ENCODE results near the gene APBB2. TPM values are rescaled to one million over a fixed set of nuclear protein-coding genes. Genes with fewer than 3 reads are reported as not detected.

The APBB2 gene
- total and polyA plus RNA-seq, 2 experiments from 2014 or later = 24.1 to 61.0 TPM

DNA sequence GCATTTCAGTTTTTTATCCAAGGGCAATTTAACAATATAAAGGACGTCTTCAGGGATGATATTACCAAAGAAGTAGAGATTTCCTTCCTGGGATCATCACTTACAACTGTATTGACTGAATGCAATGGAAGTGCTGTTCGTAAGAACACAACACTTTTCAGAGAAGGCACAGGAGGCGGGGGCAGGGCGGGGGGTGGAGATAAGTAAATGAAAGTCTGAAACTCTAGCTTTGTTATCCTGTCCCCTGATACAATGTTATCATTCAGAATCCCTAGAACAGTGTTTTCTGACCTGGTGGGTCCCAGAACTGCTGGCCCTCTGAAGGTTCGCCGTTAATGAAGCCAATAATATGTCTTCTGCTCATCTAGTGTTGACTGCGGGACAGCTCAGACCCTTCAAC lies 340.0 kb downstream of the APBB2 start:
- Histone ChIP-seq H3K9ac (no peak overlapping the region), H3K27me3 (replicated peaks; ENCODE audit: insufficient read depth) (no peaks in the 10 kb centered on the region), H3K9me3 (ENCODE audit: low read depth) (no peaks in the 10 kb centered on the region), H2AFZ (no peak overlapping the region), H3F3A (ENCODE audit: insufficient read depth) (no peaks in the 10 kb centered on the region), H4K20me1 (ENCODE audit: insufficient read depth) (no peaks in the 10 kb centered on the region), H3K27ac (no peak overlapping the region), H3K36me3 (ENCODE audit: low read depth) (no peaks in the 10 kb centered on the region), H3K79me2 (ENCODE audit: insufficient read depth) (no peaks in the 10 kb centered on the region), H3K4me2 (ENCODE audit: unreplicated experiment) (no peak overlapping the region), H3K9me2 (ENCODE audit: insufficient read depth) (no peaks in the 10 kb centered on the region), H3K4me1 (ENCODE audit: insufficient read depth) (no peaks in the 10 kb centered on the region), H3K4me3 (no peak overlapping the region)
- TF ChIP-seq EZH2 (IDR thresholded peaks at IDR 0.05; ENCODE audit: insufficient read depth, poor library complexity, severe bottlenecking) = no peak
- no peak for TF ChIP-seq EZH2phosphoT487 (IDR thresholded peaks at IDR 0.05; ENCODE audit: insufficient read depth, low read depth)
- in situ Hi-C loops (cut with MboI) = no loop called here
- DNase-seq = no peak
- WGBS, 2 experiments (ENCODE audit: low coverage in 1 of 2, low lambda C conversion rate in 2 of 2, missing lambda C conversion rate in 2 of 2) = 96 to 97% methylated on average over 7 of the region's 7 CpGs

DNA sequence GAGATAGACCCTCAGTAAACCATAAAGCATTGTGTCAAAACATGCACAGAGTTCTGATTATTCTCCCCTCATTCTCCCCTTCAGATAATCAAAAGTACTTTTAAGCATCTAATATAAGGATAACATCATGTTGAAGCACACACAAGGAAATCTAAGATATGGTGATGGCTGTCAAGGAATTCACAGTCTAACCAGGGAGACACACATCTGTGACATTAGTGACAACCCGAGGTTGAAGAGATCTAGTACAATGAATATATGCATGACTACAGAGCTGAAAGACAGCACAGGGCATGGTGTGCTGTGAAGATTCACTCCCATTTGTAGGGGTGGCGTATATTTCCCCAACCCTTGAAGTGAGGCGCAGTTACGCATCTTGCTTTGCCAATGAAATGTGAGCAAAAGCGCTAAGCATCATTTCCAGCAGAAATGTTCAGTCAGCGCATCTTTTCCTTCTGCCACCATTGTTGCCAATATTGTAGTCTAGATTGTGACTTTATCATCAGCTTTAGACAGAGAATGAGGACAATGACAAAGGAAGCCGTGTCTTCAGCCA lies 342.6 kb downstream of the APBB2 start:
- Histone ChIP-seq H3K4me2 (ENCODE audit: unreplicated experiment) (no peak overlapping the region), H3K4me3 (no peak overlapping the region), H3F3A (ENCODE audit: insufficient read depth) (no peaks in the 10 kb centered on the region), H3K27me3 (replicated peaks; ENCODE audit: insufficient read depth) (no peaks in the 10 kb centered on the region), H3K27ac (no peak overlapping the region), H3K79me2 (ENCODE audit: insufficient read depth) (no peaks in the 10 kb centered on the region), H3K9me3 (ENCODE audit: low read depth) (no peaks in the 10 kb centered on the region), H3K9ac (no peak overlapping the region), H3K9me2 (ENCODE audit: insufficient read depth) (no peaks in the 10 kb centered on the region), H3K4me1 (ENCODE audit: insufficient read depth) (no peaks in the 10 kb centered on the region), H2AFZ (no peak overlapping the region), H4K20me1 (ENCODE audit: insufficient read depth) (no peaks in the 10 kb centered on the region), H3K36me3 (ENCODE audit: low read depth) (no peaks in the 10 kb centered on the region)
- in situ Hi-C loops (cut with MboI) = no loop called here
- no peak for DNase-seq
- 97% methylated on average over 7 of the region's 7 CpGs for WGBS, 2 experiments (ENCODE audit: low coverage in 1 of 2, low lambda C conversion rate in 2 of 2, missing lambda C conversion rate in 2 of 2)
- TF ChIP-seq EZH2 (IDR thresholded peaks at IDR 0.05; ENCODE audit: insufficient read depth, poor library complexity, severe bottlenecking) = no peak
- TF ChIP-seq EZH2phosphoT487 (IDR thresholded peaks at IDR 0.05; ENCODE audit: insufficient read depth, low read depth) = no peak

DNA sequence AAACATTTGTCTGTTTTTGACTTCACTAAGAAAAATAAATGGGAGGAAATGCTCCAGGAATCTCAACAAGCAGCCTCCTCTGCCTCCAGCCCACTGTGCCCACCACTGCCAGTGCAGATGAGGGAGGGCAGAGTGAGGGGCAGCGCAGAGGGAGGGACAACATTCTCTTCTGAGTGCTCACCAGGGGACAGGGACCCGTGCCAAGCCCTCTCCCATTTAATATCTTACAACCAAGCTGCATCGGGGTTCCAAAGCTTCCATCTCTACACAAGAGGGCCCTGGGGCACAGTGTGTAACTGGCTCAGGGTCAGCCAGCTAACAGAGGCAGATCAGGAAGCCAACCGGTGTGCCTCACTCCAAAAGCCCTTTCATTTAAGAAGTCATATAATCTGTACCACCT lies 344.2 kb downstream of the APBB2 start:
- Histone ChIP-seq H2AFZ (no peak overlapping the region), H3K79me2 (ENCODE audit: insufficient read depth) (no peaks in the 10 kb centered on the region), H3K27me3 (replicated peaks; ENCODE audit: insufficient read depth) (no peaks in the 10 kb centered on the region), H3K9me2 (ENCODE audit: insufficient read depth) (no peaks in the 10 kb centered on the region), H3K9me3 (ENCODE audit: low read depth) (no peaks in the 10 kb centered on the region), H4K20me1 (ENCODE audit: insufficient read depth) (no peaks in the 10 kb centered on the region), H3K4me1 (ENCODE audit: insufficient read depth) (no peaks in the 10 kb centered on the region), H3F3A (ENCODE audit: insufficient read depth) (no peaks in the 10 kb centered on the region), H3K4me3 (no peak overlapping the region), H3K36me3 (ENCODE audit: low read depth) (no peaks in the 10 kb centered on the region), H3K9ac (no peak overlapping the region), H3K4me2 (ENCODE audit: unreplicated experiment) (no peak overlapping the region), H3K27ac (no peak overlapping the region)
- 62 to 63% methylated on average over 4 of the region's 4 CpGs for WGBS, 2 experiments (ENCODE audit: low coverage in 1 of 2, low lambda C conversion rate in 2 of 2, missing lambda C conversion rate in 2 of 2)
- no peak for TF ChIP-seq EZH2phosphoT487 (IDR thresholded peaks at IDR 0.05; ENCODE audit: insufficient read depth, low read depth)
- no peak for TF ChIP-seq EZH2 (IDR thresholded peaks at IDR 0.05; ENCODE audit: insufficient read depth, poor library complexity, severe bottlenecking)
- in situ Hi-C loops (cut with MboI) = no loop called here
- no peak for DNase-seq

DNA sequence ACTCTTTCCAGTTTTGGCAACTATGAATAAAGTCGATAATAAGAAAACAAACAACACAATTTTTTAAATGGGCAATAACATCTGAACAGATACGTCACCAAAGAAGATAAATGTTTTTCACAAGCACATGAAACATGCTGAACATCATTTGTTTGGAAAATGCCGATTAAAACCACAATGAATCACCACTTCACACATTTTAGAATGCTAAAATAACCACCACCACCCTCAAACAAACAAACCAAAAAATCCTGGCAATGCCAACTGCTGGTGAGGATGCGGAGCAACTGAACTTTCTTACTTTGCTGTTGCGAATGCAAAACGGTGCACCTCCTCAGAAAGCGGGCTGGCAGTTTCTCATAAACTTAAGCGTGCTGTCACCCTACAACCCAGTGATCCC lies 348.6 kb downstream of the APBB2 start:
- Histone ChIP-seq H3K4me2 (ENCODE audit: unreplicated experiment) (no peak overlapping the region), H3K4me3 (no peak overlapping the region), H3K27ac (no peak overlapping the region), H3K9me3 (ENCODE audit: low read depth) (no peaks in the 10 kb centered on the region), H3F3A (ENCODE audit: insufficient read depth) (no peaks in the 10 kb centered on the region), H3K36me3 (ENCODE audit: low read depth) (no peaks in the 10 kb centered on the region), H3K4me1 (ENCODE audit: insufficient read depth) (no peaks in the 10 kb centered on the region), H3K9me2 (ENCODE audit: insufficient read depth) (no peaks in the 10 kb centered on the region), H3K79me2 (ENCODE audit: insufficient read depth) (no peaks in the 10 kb centered on the region), H3K9ac (no peak overlapping the region), H2AFZ (no peak overlapping the region), H4K20me1 (ENCODE audit: insufficient read depth) (no peaks in the 10 kb centered on the region), H3K27me3 (replicated peaks; ENCODE audit: insufficient read depth) (no peaks in the 10 kb centered on the region)
- 80 to 83% methylated on average over 8 of the region's 8 CpGs for WGBS, 2 experiments (ENCODE audit: low coverage in 1 of 2, low lambda C conversion rate in 2 of 2, missing lambda C conversion rate in 2 of 2)
- in situ Hi-C loops (cut with MboI) = no loop called here
- no peak for DNase-seq
- no peak for TF ChIP-seq EZH2 (IDR thresholded peaks at IDR 0.05; ENCODE audit: insufficient read depth, poor library complexity, severe bottlenecking)
- TF ChIP-seq EZH2phosphoT487 (IDR thresholded peaks at IDR 0.05; ENCODE audit: insufficient read depth, low read depth) = no peak

DNA sequence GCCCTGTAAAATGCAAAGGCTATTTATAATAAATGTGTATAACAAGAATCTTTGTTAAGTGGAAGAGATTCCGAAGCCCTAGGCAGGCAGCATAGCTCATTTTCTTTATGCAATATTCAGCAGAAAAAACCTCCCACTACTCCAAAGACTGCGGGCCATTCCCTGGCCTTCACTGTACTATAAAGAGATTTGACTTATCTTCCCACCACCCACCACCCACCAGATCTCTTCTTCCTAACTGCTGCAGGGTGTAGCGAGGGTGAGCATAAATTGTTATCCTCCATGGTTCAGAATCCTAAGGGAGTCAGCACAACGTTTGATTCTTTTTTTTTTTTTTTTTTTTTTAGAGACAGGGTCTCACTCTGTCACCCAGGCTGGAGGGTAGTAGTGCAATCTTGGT lies 349.8 kb downstream of the APBB2 start:
- H3K4me3 ChIP-seq = no peak overlapping the region
- H4K20me1 ChIP-seq (ENCODE audit: insufficient read depth) = no peaks in the 10 kb centered on the region
- H3K4me2 ChIP-seq (ENCODE audit: unreplicated experiment) = no peak overlapping the region
- H3K9me2 ChIP-seq (ENCODE audit: insufficient read depth) = no peaks in the 10 kb centered on the region
- in situ Hi-C loops (cut with MboI) = no loop called here
- H3K36me3 ChIP-seq (ENCODE audit: low read depth) = no peaks in the 10 kb centered on the region
- no peaks in the 10 kb centered on the region for H3K4me1 ChIP-seq (ENCODE audit: insufficient read depth)
- TF ChIP-seq EZH2 (IDR thresholded peaks at IDR 0.05; ENCODE audit: insufficient read depth, poor library complexity, severe bottlenecking) = no peak
- H3K9me3 ChIP-seq (ENCODE audit: low read depth) = no peaks in the 10 kb centered on the region
- whole genome bisulfite sequencing, 2 experiments (ENCODE audit: low coverage in 1 of 2, low lambda C conversion rate in 2 of 2, missing lambda C conversion rate in 2 of 2) = 75% methylated on average over 4 of the region's 4 CpGs
- H3K79me2 ChIP-seq (ENCODE audit: insufficient read depth) = no peaks in the 10 kb centered on the region
- no peak overlapping the region for H3K9ac ChIP-seq
- no peak overlapping the region for H3K27ac ChIP-seq
- no peaks in the 10 kb centered on the region for H3F3A ChIP-seq (ENCODE audit: insufficient read depth)
- no peak overlapping the region for H2AFZ ChIP-seq
- DNase-seq = no peak
- no peaks in the 10 kb centered on the region for H3K27me3 ChIP-seq (replicated peaks; ENCODE audit: insufficient read depth)
